ENCODE measurements around the gene NPL.

The NPL gene

GRCh38 chr1:182857212-182857611 is 67.6 kb downstream of the NPL start:
- Histone ChIP-seq H3K36me3 (peaks cover 100% of the 10 kb centered on the region), H3K27me3 (no peaks in the 10 kb centered on the region), H3K27ac (no peak overlapping the region), H3K4me1 (ENCODE audit: control insufficient read depth in 1 of 2, insufficient read depth in 1 of 2, low read depth in 1 of 2, low read length in 1 of 2) (no peaks in the 10 kb centered on the region), H3K4me3 (ENCODE audit: low read depth in 1 of 2, low read length in 1 of 2) (no peak overlapping the region), H3K9me3 (no peaks in the 10 kb centered on the region)
- no peak for TF ChIP-seq CTCF (IDR thresholded peaks at IDR 0.05)

- H3K4me3 ChIP-seq (ENCODE audit: low read depth in 1 of 2, low read length in 1 of 2), result no peak overlapping the region
- TF ChIP-seq CTCF (IDR thresholded peaks at IDR 0.05), result no peak
- H3K27ac ChIP-seq, result no peak overlapping the region
- H3K36me3 ChIP-seq, result peaks cover 99% of the 10 kb centered on the region
- H3K9me3 ChIP-seq, result no peaks in the 10 kb centered on the region
- no peaks in the 10 kb centered on the region for H3K4me1 ChIP-seq (ENCODE audit: control insufficient read depth in 1 of 2, insufficient read depth in 1 of 2, low read depth in 1 of 2, low read length in 1 of 2)
- no peaks in the 10 kb centered on the region for H3K27me3 ChIP-seq
Observed at GRCh38 chr1:182860658-182861057, 71.1 kb downstream of the NPL start.

- TF ChIP-seq CTCF (IDR thresholded peaks at IDR 0.05), result no peak
- Histone ChIP-seq H3K4me1 (ENCODE audit: control insufficient read depth in 1 of 2, insufficient read depth in 1 of 2, low read depth in 1 of 2, low read length in 1 of 2) (no peaks in the 10 kb centered on the region), H3K27ac (no peak overlapping the region), H3K4me3 (ENCODE audit: low read depth in 1 of 2, low read length in 1 of 2) (no peak overlapping the region), H3K9me3 (no peaks in the 10 kb centered on the region), H3K36me3 (peaks cover 99% of the 10 kb centered on the region), H3K27me3 (no peaks in the 10 kb centered on the region)
Observed at GRCh38 chr1:182861994-182862393, 72.4 kb downstream of the NPL start.

- no peak overlapping the region for H3K27ac ChIP-seq
- TF ChIP-seq CTCF (IDR thresholded peaks at IDR 0.05), result no peak
- peaks cover 99% of the 10 kb centered on the region for H3K36me3 ChIP-seq
Observed at GRCh38 chr1:182862827-182863226, 73.3 kb downstream of the NPL start.

GRCh38 chr1:182863940-182864339 is 74.4 kb downstream of the NPL start:
- Histone ChIP-seq H3K36me3 (peaks cover 99% of the 10 kb centered on the region), H3K27me3 (no peaks in the 10 kb centered on the region), H3K27ac (no peak overlapping the region), H3K9me3 (no peaks in the 10 kb centered on the region), H3K4me3 (ENCODE audit: low read depth in 1 of 2, low read length in 1 of 2) (no peak overlapping the region), H3K4me1 (ENCODE audit: control insufficient read depth in 1 of 2, insufficient read depth in 1 of 2, low read depth in 1 of 2, low read length in 1 of 2) (no peaks in the 10 kb centered on the region)
- TF ChIP-seq CTCF (IDR thresholded peaks at IDR 0.05), result no peak

More at GRCh38 chr1:182862827-182863226, 73.3 kb downstream of the NPL start:
- Histone ChIP-seq H3K4me3 (ENCODE audit: low read depth in 1 of 2, low read length in 1 of 2) (no peak overlapping the region), H3K27me3 (no peaks in the 10 kb centered on the region), H3K9me3 (no peaks in the 10 kb centered on the region), H3K4me1 (ENCODE audit: control insufficient read depth in 1 of 2, insufficient read depth in 1 of 2, low read depth in 1 of 2, low read length in 1 of 2) (no peaks in the 10 kb centered on the region)

GRCh38 chr1:182867861-182868260 is 78.3 kb downstream of the NPL start:
- peaks cover 99% of the 10 kb centered on the region for H3K36me3 ChIP-seq
- no peak for TF ChIP-seq CTCF (IDR thresholded peaks at IDR 0.05)
- H3K27me3 ChIP-seq, result no peaks in the 10 kb centered on the region
- no peaks in the 10 kb centered on the region for H3K4me1 ChIP-seq (ENCODE audit: control insufficient read depth in 1 of 2, insufficient read depth in 1 of 2, low read depth in 1 of 2, low read length in 1 of 2)
- no peak overlapping the region for H3K27ac ChIP-seq
- no peak overlapping the region for H3K4me3 ChIP-seq (ENCODE audit: low read depth in 1 of 2, low read length in 1 of 2)
- H3K9me3 ChIP-seq, result no peaks in the 10 kb centered on the region

Measured in neutrophil (primary cell).